ENCODE data around the gene ST3GAL4.

DNA sequence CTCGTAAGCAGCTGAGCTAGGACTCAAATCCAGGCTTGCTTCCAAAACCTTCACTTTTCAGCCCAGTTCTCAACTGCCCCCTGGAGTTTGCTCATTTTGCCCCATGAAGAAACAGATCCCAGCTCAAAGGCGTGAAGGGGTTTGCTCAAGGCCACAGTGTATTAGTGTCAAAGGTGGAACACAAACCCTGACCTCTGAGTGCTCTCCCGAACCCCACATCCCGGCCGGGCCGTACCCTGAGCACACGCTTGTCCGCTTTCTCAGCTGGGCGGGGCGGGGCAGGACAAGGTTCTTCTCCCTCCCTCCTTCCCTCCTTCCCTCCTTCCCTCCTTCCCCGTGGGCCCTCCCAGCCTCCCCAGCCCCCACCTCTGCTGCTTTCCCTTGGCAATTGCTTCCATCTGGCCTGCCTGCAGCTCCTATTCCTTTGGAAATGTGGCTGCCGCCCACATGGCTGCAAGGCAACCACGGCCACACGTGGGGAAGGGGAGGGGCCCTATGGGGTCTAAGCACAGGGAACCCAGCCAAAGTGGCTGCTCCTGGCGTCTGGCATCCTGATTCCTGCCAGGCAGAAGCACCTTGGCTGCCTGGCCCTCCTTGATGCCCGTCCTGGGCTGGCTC, 4.1 kb downstream of the ST3GAL4 start:
- TF ChIP-seq, protein P1, sequence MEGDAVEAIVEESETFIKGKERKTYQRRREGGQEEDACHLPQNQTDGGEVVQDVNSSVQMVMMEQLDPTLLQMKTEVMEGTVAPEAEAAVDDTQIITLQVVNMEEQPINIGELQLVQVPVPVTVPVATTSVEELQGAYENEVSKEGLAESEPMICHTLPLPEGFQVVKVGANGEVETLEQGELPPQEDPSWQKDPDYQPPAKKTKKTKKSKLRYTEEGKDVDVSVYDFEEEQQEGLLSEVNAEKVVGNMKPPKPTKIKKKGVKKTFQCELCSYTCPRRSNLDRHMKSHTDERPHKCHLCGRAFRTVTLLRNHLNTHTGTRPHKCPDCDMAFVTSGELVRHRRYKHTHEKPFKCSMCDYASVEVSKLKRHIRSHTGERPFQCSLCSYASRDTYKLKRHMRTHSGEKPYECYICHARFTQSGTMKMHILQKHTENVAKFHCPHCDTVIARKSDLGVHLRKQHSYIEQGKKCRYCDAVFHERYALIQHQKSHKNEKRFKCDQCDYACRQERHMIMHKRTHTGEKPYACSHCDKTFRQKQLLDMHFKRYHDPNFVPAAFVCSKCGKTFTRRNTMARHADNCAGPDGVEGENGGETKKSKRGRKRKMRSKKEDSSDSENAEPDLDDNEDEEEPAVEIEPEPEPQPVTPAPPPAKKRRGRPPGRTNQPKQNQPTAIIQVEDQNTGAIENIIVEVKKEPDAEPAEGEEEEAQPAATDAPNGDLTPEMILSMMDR (IDR thresholded peaks at IDR 0.05) = no peak
- TF ChIP-seq POLR2A (IDR thresholded peaks at IDR 0.05) = no peak
